ENCODE results near the gene PAX9.
"Not testable (repeated sequence)": the region's sequence is repeated elsewhere in the genome, so short reads cannot be mapped to it uniquely, and the experiment has no call there.

GRCh38 chr14:36699420-36699819 lies 37.8 kb downstream of the PAX9 start:
- not testable (repeated sequence) for TF ChIP-seq POLR2AphosphoS5, POLR2A (IDR thresholded peaks at IDR 0.05)
- TF ChIP-seq, protein P1, sequence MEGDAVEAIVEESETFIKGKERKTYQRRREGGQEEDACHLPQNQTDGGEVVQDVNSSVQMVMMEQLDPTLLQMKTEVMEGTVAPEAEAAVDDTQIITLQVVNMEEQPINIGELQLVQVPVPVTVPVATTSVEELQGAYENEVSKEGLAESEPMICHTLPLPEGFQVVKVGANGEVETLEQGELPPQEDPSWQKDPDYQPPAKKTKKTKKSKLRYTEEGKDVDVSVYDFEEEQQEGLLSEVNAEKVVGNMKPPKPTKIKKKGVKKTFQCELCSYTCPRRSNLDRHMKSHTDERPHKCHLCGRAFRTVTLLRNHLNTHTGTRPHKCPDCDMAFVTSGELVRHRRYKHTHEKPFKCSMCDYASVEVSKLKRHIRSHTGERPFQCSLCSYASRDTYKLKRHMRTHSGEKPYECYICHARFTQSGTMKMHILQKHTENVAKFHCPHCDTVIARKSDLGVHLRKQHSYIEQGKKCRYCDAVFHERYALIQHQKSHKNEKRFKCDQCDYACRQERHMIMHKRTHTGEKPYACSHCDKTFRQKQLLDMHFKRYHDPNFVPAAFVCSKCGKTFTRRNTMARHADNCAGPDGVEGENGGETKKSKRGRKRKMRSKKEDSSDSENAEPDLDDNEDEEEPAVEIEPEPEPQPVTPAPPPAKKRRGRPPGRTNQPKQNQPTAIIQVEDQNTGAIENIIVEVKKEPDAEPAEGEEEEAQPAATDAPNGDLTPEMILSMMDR (IDR thresholded peaks at IDR 0.05), result not testable (repeated sequence)

All from breast epithelium (tissue), 3 donors.